Spinal cord (tissue), 10 donors: Measurements from ENCODE around the gene ULK4. TPM values are rescaled to one million over a fixed set of nuclear protein-coding genes. Genes with fewer than 3 reads are reported as not detected.

Source experiments
- DNase-seq, 6 donors: peaks; one replicate each; pipeline versions ENCODE4 v3.0.0 to v3.0.0-alpha.2; 2013 to 2015; ENCODE audit warnings: low spot score in 6 of 6, low read depth in 4 of 6
- H3K27ac ChIP-seq: one replicate; pipeline ENCODE4 v1.5.1; 2013; ENCODE audit warnings: low read depth, low read length, control low read depth
- H3K27me3 ChIP-seq: one replicate; pipeline ENCODE4 v1.6.1; 2013; ENCODE audit warnings: low read length; ENCODE audit not compliant: control insufficient read depth, insufficient read depth
- H3K36me3 ChIP-seq: one replicate; pipeline ENCODE4 v1.6.1; 2013; ENCODE audit warnings: low read length; ENCODE audit not compliant: control insufficient read depth, insufficient read depth
- H3K4me1 ChIP-seq: one replicate; pipeline ENCODE4 v1.6.1; 2013; ENCODE audit warnings: low read length; ENCODE audit not compliant: control insufficient read depth, insufficient read depth
- H3K4me3 ChIP-seq: one replicate; pipeline ENCODE4 v1.5.1; 2013; ENCODE audit warnings: low read depth, low read length, control low read depth
- H3K9me3 ChIP-seq: one replicate; pipeline ENCODE4 v1.6.1; 2013; ENCODE audit warnings: low read length; ENCODE audit not compliant: control insufficient read depth, insufficient read depth
- WGBS: methylation state at CpG from one replicate; pipeline ENCODE4 v1.1.5; 2013; ENCODE audit warnings: missing lambda C conversion rate; ENCODE audit not compliant: insufficient coverage; 5-methylcytosine and 5-hydroxymethylcytosine counted together
- polyA plus RNA-seq, 2 donors: library from polyadenylated mRNA; unstranded; fragments of 120-200 nt; gene quantifications; one replicate each; pipeline ENCODE4 v1.2.1, GENCODE V29; 2013; ENCODE audit not compliant: insufficient read length in 2 of 2
- total RNA-seq, 2 donors: library from RNA; depleted of rRNA in 1 of 2; stranded (reverse); fragments of 120-200 nt in 1 of 2; fragments of >200 nt in 1 of 2; gene quantifications; one replicate each; pipeline versions ENCODE4 v1.2.3 to v1.2.4, GENCODE V29; 2013 to 2014
- donor health status: healthy.

The ULK4 gene
- total and polyA plus RNA-seq, 4 donors: 3.1 to 18.1 (median 9.7) TPM

DNA sequence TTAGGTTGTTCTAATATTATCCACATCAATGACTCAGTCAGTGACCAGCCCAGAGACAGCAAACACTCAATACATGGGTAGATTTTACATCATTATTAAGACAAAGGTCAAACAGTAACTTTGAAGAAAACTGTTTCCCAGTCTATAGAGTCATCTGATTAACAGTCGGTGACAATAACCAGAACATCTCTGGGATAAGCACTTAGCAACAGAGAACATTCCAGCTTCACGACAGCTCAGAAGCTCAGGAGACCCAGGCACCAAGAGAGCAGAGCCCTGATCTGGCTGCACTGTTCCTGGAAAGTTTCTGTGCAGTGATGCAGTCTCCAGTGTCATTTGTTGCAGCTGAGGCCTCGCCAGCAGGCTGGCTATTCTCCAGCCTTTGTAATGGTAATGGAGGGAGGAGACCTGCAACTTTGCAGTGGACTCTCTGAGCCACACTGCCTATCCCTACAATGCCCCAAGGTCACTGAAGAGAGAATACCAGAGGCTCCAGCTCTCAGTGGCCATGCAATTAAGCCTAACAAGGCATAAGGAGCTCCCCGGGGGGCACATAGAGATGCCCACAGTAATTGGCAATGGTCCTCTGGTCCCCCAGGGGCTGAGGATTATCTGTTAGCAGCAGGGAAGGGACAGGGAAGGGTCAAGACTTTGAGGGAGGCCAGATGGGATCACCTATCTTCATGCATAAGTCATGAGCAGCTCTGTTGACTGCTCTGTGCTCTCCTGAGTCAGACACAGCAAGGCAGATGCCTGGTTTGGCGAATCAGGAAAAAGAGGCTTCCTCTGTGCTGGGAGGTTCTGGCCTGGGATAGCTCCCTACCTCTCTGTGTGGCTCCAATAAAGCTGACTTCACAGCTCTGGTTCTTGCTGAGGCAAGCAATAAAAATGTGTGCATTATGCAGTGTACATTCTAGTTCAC lies 599.0 kb downstream of the ULK4 start:
- H3K36me3 ChIP-seq: no peaks in the 10 kb centered on the region
- DNase-seq: peak in 3 of 6 donors; percentile 12 to 47 (median 38)

DNA sequence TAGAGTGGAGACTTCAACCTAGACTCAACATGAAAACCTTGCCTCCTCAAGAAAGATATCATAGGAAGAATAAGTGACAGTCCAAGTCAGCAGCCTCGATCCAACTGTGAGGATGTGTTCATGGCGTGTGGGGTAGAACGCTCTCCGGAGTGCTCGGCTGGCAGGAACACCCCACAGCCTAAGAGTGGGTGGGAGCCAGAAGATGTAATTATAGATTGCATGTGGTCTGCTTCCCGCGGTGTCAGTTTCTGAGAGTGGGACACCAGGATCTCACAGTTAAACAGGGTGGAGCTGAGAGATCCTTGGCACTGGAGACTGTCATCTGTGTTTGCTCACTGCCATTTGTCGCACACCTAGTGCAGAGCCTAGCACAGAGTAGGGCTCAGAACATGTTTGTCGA lies 604.6 kb downstream of the ULK4 start:
- Histone ChIP-seq H3K36me3 (no peaks in the 10 kb centered on the region), H3K9me3 (no peaks in the 10 kb centered on the region), H3K4me3 (no peak overlapping the region), H3K27ac (no peak overlapping the region), H3K27me3 (no peaks in the 10 kb centered on the region), H3K4me1 (no peaks in the 10 kb centered on the region)
- WGBS: 81% methylated on average over 8 of the region's 9 CpGs
- peak in 1 of 6 donors; percentile 46 for DNase-seq

More for the DNA sequence above, 599.0 kb downstream of the ULK4 start:
- Histone ChIP-seq H3K4me3 (no peak overlapping the region), H3K27me3 (no peaks in the 10 kb centered on the region), H3K27ac (no peak overlapping the region), H3K9me3 (no peaks in the 10 kb centered on the region), H3K4me1 (peaks cover 8% of the 10 kb centered on the region)
- whole genome bisulfite sequencing: 27% methylated on average over 4 of the region's 5 CpGs

DNA sequence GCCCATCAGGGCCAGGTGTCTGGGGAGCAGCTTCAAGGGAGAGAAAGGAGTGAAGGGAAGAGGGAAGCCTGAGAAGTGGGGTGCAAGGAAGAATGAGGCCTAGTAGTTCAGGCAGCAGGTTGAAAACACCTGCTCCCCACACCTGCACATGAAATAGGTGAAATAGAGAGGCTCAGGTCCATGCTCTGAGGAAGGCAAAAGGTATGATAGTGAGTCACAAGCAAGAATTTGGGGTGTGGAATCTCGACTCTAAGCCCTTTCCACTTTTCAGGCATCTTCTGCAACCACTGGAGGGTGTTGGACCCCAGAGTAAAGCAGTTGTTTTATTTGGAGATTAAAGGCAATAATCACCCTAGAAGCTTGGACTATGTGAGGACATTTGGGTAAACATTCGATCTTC lies 605.1 kb downstream of the ULK4 start:
- H3K36me3 ChIP-seq: no peaks in the 10 kb centered on the region
- no peaks in the 10 kb centered on the region for H3K4me1 ChIP-seq
- no peak for DNase-seq
- no peaks in the 10 kb centered on the region for H3K9me3 ChIP-seq
- H3K4me3 ChIP-seq: no peak overlapping the region
- no peaks in the 10 kb centered on the region for H3K27me3 ChIP-seq
- no CpG with 5 or more reads among the region's 2 CpGs for WGBS
- no peak overlapping the region for H3K27ac ChIP-seq

DNA sequence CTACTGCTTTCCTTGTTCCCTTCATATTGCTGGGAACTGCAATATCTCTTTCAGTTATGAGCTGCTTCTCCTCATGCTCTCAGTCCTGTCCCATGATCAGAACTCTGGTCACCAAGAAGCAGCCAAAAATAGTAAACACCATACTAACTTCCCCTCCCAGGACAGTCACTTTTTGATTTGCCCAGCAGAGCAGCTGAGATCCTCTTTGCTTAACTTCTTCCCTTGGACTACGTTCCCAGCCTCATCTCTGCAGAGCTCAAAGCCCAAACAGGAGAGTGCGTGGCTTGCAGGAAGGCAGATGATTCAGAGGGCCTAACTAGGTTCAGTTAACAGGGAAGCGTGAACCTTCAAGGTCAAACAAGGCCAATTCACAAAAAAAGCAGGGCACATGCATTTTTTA lies 609.4 kb downstream of the ULK4 start:
- Histone ChIP-seq H3K27me3 (no peaks in the 10 kb centered on the region), H3K4me3 (no peak overlapping the region), H3K9me3 (no peaks in the 10 kb centered on the region), H3K4me1 (no peaks in the 10 kb centered on the region), H3K27ac (no peak overlapping the region), H3K36me3 (no peaks in the 10 kb centered on the region)
- 68% methylated on average over 3 of the region's 3 CpGs for WGBS
- DNase-seq: no peak

DNA sequence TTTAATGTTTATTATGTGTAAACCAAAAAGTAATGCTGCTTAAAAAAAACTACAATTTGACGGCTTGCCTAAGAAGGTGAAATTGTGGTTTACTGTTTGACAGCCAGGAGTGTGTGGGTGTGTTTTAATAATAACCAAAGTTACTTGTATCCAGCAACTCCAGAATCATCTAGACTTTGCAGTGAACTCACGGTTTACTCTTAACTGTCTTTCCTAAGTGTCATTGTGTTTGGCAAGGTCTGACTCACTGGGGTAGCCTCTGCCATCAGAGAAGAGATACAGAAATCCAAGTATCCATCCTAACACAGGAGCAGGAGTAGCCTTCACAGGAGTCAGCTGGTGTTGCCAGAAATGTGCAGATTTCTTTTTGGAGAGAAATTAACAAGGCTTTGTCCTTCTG lies 611.5 kb downstream of the ULK4 start:
- WGBS: 100% methylated on average over 1 of the region's 2 CpGs
- Histone ChIP-seq H3K4me1 (no peaks in the 10 kb centered on the region), H3K4me3 (no peak overlapping the region)

DNA sequence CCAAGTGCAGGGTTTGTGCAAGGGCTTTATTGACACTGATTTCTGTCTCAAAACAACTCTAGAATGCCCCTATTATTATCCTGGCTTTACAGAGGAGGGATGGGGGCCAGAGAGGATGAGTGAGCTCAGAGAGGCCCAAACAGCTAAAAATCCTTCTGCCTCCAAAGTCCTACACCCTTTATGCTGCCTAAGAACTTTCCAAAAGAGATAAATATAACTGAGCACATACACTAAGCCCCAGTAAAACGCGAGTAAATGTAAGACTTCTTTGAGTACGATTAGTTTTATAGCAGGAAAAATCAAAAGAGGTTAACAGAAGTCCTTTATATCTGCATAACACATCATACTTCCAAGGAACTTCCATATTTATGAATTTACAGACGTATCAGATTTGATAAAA lies 613.5 kb downstream of the ULK4 start:
- Histone ChIP-seq H3K27me3 (no peaks in the 10 kb centered on the region), H3K9me3 (no peaks in the 10 kb centered on the region), H3K27ac (no peak overlapping the region), H3K4me3 (no peak overlapping the region), H3K36me3 (no peaks in the 10 kb centered on the region), H3K4me1 (no peaks in the 10 kb centered on the region)
- DNase-seq: no peak
- WGBS: 100% methylated on average over 1 of the region's 4 CpGs

More for the DNA sequence above, 611.5 kb downstream of the ULK4 start:
- no peaks in the 10 kb centered on the region for H3K9me3 ChIP-seq
- H3K36me3 ChIP-seq: no peaks in the 10 kb centered on the region
- no peaks in the 10 kb centered on the region for H3K27me3 ChIP-seq
- H3K27ac ChIP-seq: no peak overlapping the region
- DNase-seq: no peak

DNA sequence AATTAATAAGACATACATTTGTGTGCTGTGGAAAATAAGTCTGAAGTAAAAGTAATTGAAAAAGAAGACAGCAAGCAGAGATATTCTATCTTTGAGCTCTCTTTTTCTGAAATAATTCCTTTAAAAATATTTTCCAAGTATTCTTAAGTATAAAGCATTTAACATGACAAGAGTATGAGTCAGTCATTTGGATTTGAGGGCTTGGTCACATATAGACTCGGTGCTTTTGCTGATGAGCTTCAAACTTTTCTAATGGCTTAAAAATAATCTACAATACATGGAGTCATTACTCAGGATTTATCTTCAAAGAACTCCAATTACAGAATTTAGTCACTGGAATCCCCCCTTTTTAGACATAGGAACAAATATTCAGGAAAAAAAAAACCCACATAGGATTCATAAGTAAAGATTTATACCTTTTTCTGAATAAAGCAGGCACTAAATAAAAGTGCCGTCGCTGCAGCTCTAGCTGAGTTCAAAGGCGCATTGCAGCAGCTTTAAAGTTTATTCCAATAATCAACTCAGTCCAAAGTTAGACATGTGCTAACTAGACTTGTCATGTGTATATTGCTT lies 615.1 kb downstream of the ULK4 start:
- Histone ChIP-seq H3K27ac (no peak overlapping the region), H3K4me3 (no peak overlapping the region), H3K9me3 (no peaks in the 10 kb centered on the region), H3K36me3 (no peaks in the 10 kb centered on the region), H3K4me1 (no peaks in the 10 kb centered on the region), H3K27me3 (no peaks in the 10 kb centered on the region)
- no peak for DNase-seq
- WGBS: no CpG with 5 or more reads among the region's 4 CpGs

DNA sequence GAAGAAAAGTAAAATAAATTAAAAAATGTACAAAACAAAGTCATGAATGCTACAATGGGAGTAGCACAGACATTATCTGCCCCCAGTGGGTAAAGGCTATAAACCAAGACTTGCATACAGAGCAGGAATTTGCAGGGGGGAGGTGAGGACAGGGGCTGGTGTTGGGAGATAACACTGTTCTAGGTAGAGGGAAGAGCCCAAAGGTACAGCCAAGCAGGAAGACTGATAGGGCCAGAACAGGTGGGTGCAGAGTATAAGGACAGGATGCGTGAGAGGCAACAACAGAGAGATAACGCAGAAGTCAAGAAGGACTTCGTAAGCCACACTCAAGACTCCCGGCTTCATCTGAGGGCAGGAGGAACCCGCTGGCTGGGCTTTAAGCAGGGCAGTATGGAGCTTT lies 616.1 kb downstream of the ULK4 start:
- no peak for DNase-seq
- 92% methylated on average over 5 of the region's 5 CpGs for WGBS
- H3K9me3 ChIP-seq: no peaks in the 10 kb centered on the region

DNA sequence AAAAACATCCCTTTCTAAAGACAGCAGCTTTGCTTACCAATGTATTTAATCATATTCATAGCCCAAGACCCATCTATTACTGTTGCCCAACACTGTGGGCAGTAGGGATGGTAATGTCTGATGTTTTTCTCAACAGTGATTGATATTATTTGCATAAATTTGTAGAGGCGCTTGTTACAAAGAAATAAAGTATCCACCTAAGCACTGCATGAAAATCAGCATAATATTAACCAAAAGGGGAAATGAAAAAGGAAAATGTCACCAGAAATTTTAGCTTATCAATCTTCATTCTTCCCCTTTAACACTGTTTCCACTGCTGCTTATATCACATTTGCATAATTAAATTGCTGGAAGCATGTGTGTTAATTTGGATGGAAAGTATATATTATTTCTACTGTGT lies 622.1 kb downstream of the ULK4 start:
- H3K36me3 ChIP-seq: no peaks in the 10 kb centered on the region
- H3K4me1 ChIP-seq: no peaks in the 10 kb centered on the region
- DNase-seq: no peak
- H3K27me3 ChIP-seq: no peaks in the 10 kb centered on the region
- no peaks in the 10 kb centered on the region for H3K9me3 ChIP-seq
- no peak overlapping the region for H3K4me3 ChIP-seq
- H3K27ac ChIP-seq: no peak overlapping the region
- no CpG with 5 or more reads among the region's 1 CpG for WGBS

More for the DNA sequence above, 616.1 kb downstream of the ULK4 start:
- no peaks in the 10 kb centered on the region for H3K27me3 ChIP-seq
- no peak overlapping the region for H3K27ac ChIP-seq
- no peak overlapping the region for H3K4me3 ChIP-seq
- H3K4me1 ChIP-seq: no peaks in the 10 kb centered on the region
- no peaks in the 10 kb centered on the region for H3K36me3 ChIP-seq

DNA sequence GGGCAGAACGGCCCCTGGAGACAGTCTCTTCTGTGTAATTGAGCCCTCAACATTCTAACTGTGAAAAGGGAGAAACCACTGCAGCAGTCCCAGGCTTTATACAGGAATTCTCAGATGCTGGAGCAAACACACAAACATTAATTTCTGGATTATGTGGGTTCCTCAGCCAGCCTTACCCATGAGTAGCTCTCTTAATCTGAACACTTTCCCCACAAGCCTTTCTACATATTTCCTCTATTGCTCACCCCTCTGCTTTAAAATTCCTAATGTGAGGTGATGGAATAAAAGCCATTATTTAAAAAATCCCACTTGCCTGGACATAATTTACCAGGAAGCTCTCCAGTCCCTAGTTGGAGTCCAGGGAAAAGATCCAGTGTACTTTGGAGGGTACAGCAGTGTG lies 623.6 kb downstream of the ULK4 start:
- DNase-seq: no peak
- no peaks in the 10 kb centered on the region for H3K27me3 ChIP-seq
- H3K4me3 ChIP-seq: no peak overlapping the region
- no peaks in the 10 kb centered on the region for H3K9me3 ChIP-seq
- H3K4me1 ChIP-seq: no peaks in the 10 kb centered on the region
- H3K36me3 ChIP-seq: no peaks in the 10 kb centered on the region
- H3K27ac ChIP-seq: no peak overlapping the region
- WGBS: 15% methylated on average over 1 of the region's 1 CpG
